ENCODE data around the gene ZNF17.
A peak's percentile ranks its signal among the peaks of the same experiment; 100 is the strongest.

The ZNF17 gene

DNA sequence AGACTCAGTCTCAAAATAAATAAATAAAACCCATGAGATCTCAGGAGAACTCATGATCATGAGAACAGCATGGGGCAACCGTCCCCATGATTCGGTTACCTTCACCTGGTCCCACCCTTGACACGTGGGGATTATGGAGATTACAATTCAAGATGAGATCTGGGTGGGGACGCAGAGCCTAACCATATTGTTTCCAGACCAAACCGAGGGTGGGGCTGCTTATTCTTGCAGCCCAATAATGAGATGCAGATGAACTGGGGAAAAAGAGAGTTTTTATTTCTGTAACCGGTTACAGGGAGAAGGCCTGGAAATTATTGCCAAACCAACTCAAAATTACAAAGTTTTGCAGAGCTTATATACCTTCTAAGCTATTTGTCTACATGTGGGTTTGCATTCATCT lies 34.8 kb upstream of the ZNF17 start:
- TF ChIP-seq, protein P1, sequence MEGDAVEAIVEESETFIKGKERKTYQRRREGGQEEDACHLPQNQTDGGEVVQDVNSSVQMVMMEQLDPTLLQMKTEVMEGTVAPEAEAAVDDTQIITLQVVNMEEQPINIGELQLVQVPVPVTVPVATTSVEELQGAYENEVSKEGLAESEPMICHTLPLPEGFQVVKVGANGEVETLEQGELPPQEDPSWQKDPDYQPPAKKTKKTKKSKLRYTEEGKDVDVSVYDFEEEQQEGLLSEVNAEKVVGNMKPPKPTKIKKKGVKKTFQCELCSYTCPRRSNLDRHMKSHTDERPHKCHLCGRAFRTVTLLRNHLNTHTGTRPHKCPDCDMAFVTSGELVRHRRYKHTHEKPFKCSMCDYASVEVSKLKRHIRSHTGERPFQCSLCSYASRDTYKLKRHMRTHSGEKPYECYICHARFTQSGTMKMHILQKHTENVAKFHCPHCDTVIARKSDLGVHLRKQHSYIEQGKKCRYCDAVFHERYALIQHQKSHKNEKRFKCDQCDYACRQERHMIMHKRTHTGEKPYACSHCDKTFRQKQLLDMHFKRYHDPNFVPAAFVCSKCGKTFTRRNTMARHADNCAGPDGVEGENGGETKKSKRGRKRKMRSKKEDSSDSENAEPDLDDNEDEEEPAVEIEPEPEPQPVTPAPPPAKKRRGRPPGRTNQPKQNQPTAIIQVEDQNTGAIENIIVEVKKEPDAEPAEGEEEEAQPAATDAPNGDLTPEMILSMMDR (IDR thresholded peaks at IDR 0.05; ENCODE audit: insufficient read depth, missing control alignments), result no peak
- no peak for FAIRE-seq

DNA sequence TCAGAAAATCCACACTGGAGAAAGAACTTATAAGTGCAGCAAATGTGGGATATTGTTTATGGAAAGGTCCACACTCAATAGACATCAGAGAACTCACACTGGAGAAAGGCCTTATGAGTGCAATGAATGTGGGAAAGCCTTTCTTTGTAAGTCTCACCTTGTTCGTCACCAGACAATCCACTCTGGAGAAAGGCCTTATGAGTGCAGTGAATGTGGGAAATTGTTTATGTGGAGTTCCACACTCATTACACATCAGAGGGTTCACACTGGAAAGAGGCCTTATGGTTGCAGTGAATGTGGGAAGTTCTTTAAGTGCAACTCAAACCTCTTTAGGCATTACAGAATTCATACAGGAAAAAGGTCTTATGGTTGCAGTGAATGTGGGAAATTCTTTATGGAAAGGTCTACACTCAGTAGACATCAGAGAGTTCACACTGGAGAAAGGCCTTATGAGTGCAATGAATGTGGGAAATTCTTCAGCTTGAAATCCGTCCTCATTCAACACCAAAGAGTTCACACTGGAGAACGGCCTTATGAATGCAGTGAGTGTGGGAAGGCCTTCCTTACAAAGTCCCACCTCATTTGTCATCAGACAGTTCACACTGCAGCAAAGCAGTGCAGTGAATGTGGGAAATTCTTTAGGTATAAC lies 33.3 kb upstream of the ZNF17 start:
- DNase-seq (ENCODE audit: insufficient read length, low spot score), result no peak
- FAIRE-seq, result no peak
- TF ChIP-seq, protein P1 (IDR thresholded peaks at IDR 0.05; ENCODE audit: insufficient read depth, missing control alignments), result no peak

More for the DNA sequence above, 34.8 kb upstream of the ZNF17 start:
- no peak for DNase-seq (ENCODE audit: insufficient read length, low spot score)

- DNase-seq (ENCODE audit: insufficient read length, low spot score), result no peak
- FAIRE-seq, result no peak
- TF ChIP-seq, protein P1 (IDR thresholded peaks at IDR 0.05; ENCODE audit: insufficient read depth, missing control alignments), result no peak
Observed at GRCh38 chr19:57380923-57381322, 30.0 kb upstream of the ZNF17 start.

- no peak for FAIRE-seq
- TF ChIP-seq, protein P1 (IDR thresholded peaks at IDR 0.05; ENCODE audit: insufficient read depth, missing control alignments), result no peak
Observed at GRCh38 chr19:57382806-57383488, 28.0 kb upstream of the ZNF17 start.

GRCh38 chr19:57389194-57389729 lies 21.7 kb upstream of the ZNF17 start:
- FAIRE-seq, result peak; percentile 85

More at GRCh38 chr19:57382806-57383488, 28.0 kb upstream of the ZNF17 start:
- no peak for DNase-seq (ENCODE audit: insufficient read length, low spot score)

GRCh38 chr19:57389730-57390598 lies 21.0 kb upstream of the ZNF17 start, which contains the start of gene ZNF548:
Gene ZNF548 (plus strand): TSS chr19:57389854. CDS start chr19:57390100, 246 bp downstream.
- FAIRE-seq (no peak), DNase-seq (ENCODE audit: insufficient read length, low spot score) (peak; percentile 84)
- TF ChIP-seq, protein P1 (IDR thresholded peaks at IDR 0.05; ENCODE audit: insufficient read depth, missing control alignments), result peak; percentile 7

More at GRCh38 chr19:57389194-57389729, 21.7 kb upstream of the ZNF17 start:
- TF ChIP-seq, protein P1 (IDR thresholded peaks at IDR 0.05; ENCODE audit: insufficient read depth, missing control alignments), result no peak
- no peak for DNase-seq (ENCODE audit: insufficient read length, low spot score)
